DOHH2 (cell line): Measurements from ENCODE around the gene TUBB4B.

Experiments
- H3F3A ChIP-seq: fragments of 200-600 bp; sonication (generic), shearing (Covaris generic); 2 replicates; pipeline ENCODE4 v1.6.0; 2016; ENCODE audit warnings: antibody characterized with exemption, mild to moderate bottlenecking; ENCODE audit not compliant: control insufficient read depth, insufficient read depth
- H3K27ac ChIP-seq: fragments of 200-600 bp; sonication (generic); 2 replicates; pipeline ENCODE4 v1.5.1; 2014; ENCODE audit warnings: low read depth, mild to moderate bottlenecking, low read length, moderate library complexity
- H3K27me3 ChIP-seq: fragments of 200-600 bp; sonication (generic); 2 replicates; pipeline ENCODE4 v1.6.1; 2014; ENCODE audit warnings: mild to moderate bottlenecking, low read length, mixed read lengths; ENCODE audit not compliant: control insufficient read depth
- H3K36me3 ChIP-seq: fragments of 200-600 bp; sonication (generic); 2 replicates; pipeline ENCODE4 v1.6.1; 2014; ENCODE audit warnings: mild to moderate bottlenecking, low read length, moderate library complexity, mixed read lengths; ENCODE audit not compliant: control insufficient read depth
- H3K4me1 ChIP-seq: fragments of 200-600 bp; sonication (generic); 2 replicates; pipeline ENCODE4 v1.6.1; 2014; ENCODE audit warnings: mild to moderate bottlenecking, low read length, mixed read lengths; ENCODE audit not compliant: control insufficient read depth
- H3K4me2 ChIP-seq: fragments of 200-600 bp; sonication (generic); 2 replicates; pipeline ENCODE4 v1.6.0; 2014; ENCODE audit warnings: mild to moderate bottlenecking, low read length, moderate library complexity
- H3K4me3 ChIP-seq: fragments of 200-600 bp; sonication (generic); 2 replicates; pipeline ENCODE4 v1.5.1; 2014; ENCODE audit warnings: mild to moderate bottlenecking, low read length, mixed read lengths
- H3K79me2 ChIP-seq: fragments of 200-600 bp; sonication (generic); 2 replicates; pipeline ENCODE4 v1.6.1; 2014; ENCODE audit warnings: mild to moderate bottlenecking, low read length, mixed read lengths; ENCODE audit not compliant: control insufficient read depth
- H3K9me2 ChIP-seq: fragments of 200-600 bp; sonication (generic); replicated peaks from 2 replicates; pipeline ENCODE4 v1.6.1; 2014; ENCODE audit warnings: mild to moderate bottlenecking, low read length, mixed read lengths; ENCODE audit not compliant: control insufficient read depth
- H3K9me3 ChIP-seq: fragments of 200-600 bp; sonication (generic); 2 replicates; pipeline ENCODE4 v1.6.1; 2014; ENCODE audit warnings: antibody characterized with exemption, low read length, mixed read lengths; ENCODE audit not compliant: control insufficient read depth, insufficient read depth
- H4K20me1 ChIP-seq: fragments of 200-600 bp; sonication (generic); 2 replicates; pipeline ENCODE4 v1.6.0; 2014; ENCODE audit warnings: low read depth, mild to moderate bottlenecking, antibody characterized with exemption, low read length, moderate library complexity; ENCODE audit not compliant: control insufficient read depth, insufficient read depth
- EZH2phosphoT487 ChIP-seq: fragments of 200-600 bp; sonication (generic); IDR thresholded peaks from 2 replicates; pipeline ENCODE4 v1.6.1; 2017; ENCODE audit warnings: borderline replicate concordance, mild to moderate bottlenecking, antibody characterized with exemption, low read length, moderate library complexity, mixed read lengths
- TF ChIP-seq, protein P1 (sequence below): fragments of 200-600 bp; sonication (generic); IDR thresholded peaks from one replicate; pipeline ENCODE4 v1.5.1; 2014; ENCODE audit warnings: antibody characterized with exemption, mild to moderate bottlenecking, low read depth, low read length; ENCODE audit not compliant: poor library complexity, severe bottlenecking

Gene TUBB4B

GRCh38 chr9:137263506-137263905 lies 22.4 kb downstream of the TUBB4B start:
- no peak overlapping the region for H3K4me3 ChIP-seq
- peaks cover 31% of the 10 kb centered on the region for H3K79me2 ChIP-seq
- H3K4me1 ChIP-seq, result peaks cover 28% of the 10 kb centered on the region
- H3K27ac ChIP-seq, result no peak overlapping the region
- no peaks in the 10 kb centered on the region for H3K9me3 ChIP-seq
- no peaks in the 10 kb centered on the region for H3K27me3 ChIP-seq
- TF ChIP-seq EZH2phosphoT487, result no peak
- TF ChIP-seq, protein P1, sequence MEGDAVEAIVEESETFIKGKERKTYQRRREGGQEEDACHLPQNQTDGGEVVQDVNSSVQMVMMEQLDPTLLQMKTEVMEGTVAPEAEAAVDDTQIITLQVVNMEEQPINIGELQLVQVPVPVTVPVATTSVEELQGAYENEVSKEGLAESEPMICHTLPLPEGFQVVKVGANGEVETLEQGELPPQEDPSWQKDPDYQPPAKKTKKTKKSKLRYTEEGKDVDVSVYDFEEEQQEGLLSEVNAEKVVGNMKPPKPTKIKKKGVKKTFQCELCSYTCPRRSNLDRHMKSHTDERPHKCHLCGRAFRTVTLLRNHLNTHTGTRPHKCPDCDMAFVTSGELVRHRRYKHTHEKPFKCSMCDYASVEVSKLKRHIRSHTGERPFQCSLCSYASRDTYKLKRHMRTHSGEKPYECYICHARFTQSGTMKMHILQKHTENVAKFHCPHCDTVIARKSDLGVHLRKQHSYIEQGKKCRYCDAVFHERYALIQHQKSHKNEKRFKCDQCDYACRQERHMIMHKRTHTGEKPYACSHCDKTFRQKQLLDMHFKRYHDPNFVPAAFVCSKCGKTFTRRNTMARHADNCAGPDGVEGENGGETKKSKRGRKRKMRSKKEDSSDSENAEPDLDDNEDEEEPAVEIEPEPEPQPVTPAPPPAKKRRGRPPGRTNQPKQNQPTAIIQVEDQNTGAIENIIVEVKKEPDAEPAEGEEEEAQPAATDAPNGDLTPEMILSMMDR, result no peak
- H3K4me2 ChIP-seq, result no peak overlapping the region
- H3K36me3 ChIP-seq, result peaks cover 55% of the 10 kb centered on the region
- peaks cover 12% of the 10 kb centered on the region for H3F3A ChIP-seq
- no peaks in the 10 kb centered on the region for H3K9me2 ChIP-seq
- no peaks in the 10 kb centered on the region for H4K20me1 ChIP-seq

GRCh38 chr9:137264067-137264466 lies 23.0 kb downstream of the TUBB4B start:
- H3K79me2 ChIP-seq, result peaks cover 32% of the 10 kb centered on the region
- H3K27ac ChIP-seq, result no peak overlapping the region
- peaks cover 33% of the 10 kb centered on the region for H3K4me1 ChIP-seq
- H3K4me2 ChIP-seq, result no peak overlapping the region
- H3K9me2 ChIP-seq, result no peaks in the 10 kb centered on the region
- peaks cover 55% of the 10 kb centered on the region for H3K36me3 ChIP-seq
- peaks cover 18% of the 10 kb centered on the region for H3F3A ChIP-seq
- TF ChIP-seq, protein P1, result no peak
- no peak for TF ChIP-seq EZH2phosphoT487
- no peaks in the 10 kb centered on the region for H3K9me3 ChIP-seq
- H3K4me3 ChIP-seq, result no peak overlapping the region
- H4K20me1 ChIP-seq, result no peaks in the 10 kb centered on the region
- no peaks in the 10 kb centered on the region for H3K27me3 ChIP-seq

DNA sequence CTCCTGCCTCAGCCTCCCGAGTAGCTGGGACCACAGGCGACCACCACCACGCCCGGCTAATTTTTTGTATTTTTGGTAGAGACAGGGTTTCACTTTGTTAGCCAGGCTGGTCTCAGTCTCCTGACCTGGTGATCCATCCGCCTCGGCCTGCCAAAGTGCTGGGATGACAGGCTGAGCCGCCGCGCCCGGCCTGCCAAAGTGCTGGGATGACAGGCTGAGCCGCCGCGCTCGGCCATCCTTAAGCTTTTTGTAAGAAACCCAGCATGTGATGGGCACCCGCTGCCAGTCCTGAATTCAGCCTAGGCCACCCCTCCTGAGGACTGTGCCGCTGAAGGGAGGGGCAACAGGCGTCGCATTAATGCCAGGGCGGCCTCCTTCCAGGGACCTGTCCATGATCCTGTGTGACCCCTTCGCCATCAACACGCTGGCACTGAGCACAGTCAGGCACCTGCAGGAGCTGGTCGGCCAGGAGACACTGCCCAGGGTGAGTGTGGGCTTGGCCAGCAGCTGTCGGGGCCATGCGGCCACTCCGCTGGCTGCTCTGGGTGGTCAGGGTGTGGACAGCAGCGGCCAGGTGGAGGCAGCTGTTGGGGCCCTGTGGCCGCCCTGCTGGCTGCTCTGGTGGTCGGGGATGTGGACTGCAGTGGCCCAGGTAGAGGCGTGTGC lies 24.5 kb downstream of the TUBB4B start:
- Histone ChIP-seq H3K9me2 (no peaks in the 10 kb centered on the region), H3F3A (peaks cover 25% of the 10 kb centered on the region), H4K20me1 (no peaks in the 10 kb centered on the region), H3K27ac (no peak overlapping the region), H3K4me1 (peaks cover 49% of the 10 kb centered on the region), H3K4me3 (no peak overlapping the region), H3K27me3 (no peaks in the 10 kb centered on the region), H3K36me3 (peaks cover 63% of the 10 kb centered on the region), H3K4me2 (no peak overlapping the region), H3K9me3 (no peaks in the 10 kb centered on the region), H3K79me2 (peaks cover 39% of the 10 kb centered on the region)
- TF ChIP-seq EZH2phosphoT487, result no peak
- TF ChIP-seq, protein P1, result no peak
